Smooth muscle cell (in vitro differentiated cells): ENCODE results near the gene DLG1. TPM values are rescaled to one million over a fixed set of nuclear protein-coding genes. Genes with fewer than 3 reads are reported as not detected.

ENCODE experiments used
- DNase-seq: peaks from one replicate; lab custom pipeline; 2025; ENCODE audit not compliant: unreplicated experiment; lab: John Stamatoyannopoulos, UW
- H2AFZ ChIP-seq: fragments of 200-600 bp; sonication (generic); 2 replicates; pipeline ENCODE4 v1.6.0; 2016; ENCODE audit warnings: antibody characterized with exemption, low read depth, mild to moderate bottlenecking
- H3F3A ChIP-seq: fragments of 200-600 bp; sonication (generic); 2 replicates; pipeline ENCODE4 v1.6.0; 2017; ENCODE audit warnings: antibody characterized with exemption, low read depth
- H3K27ac ChIP-seq: fragments of 200-600 bp; sonication (generic); 2 replicates; pipeline ENCODE4 v1.5.1; 2016; ENCODE audit warnings: low read depth, mild to moderate bottlenecking
- H3K27me3 ChIP-seq: fragments of 200-600 bp; sonication (generic); 2 replicates; pipeline ENCODE4 v1.6.1; 2016; ENCODE audit warnings: low read depth, mild to moderate bottlenecking
- H3K36me3 ChIP-seq: fragments of 200-600 bp; sonication (generic); 2 replicates; pipeline ENCODE4 v1.5.1; 2016; ENCODE audit warnings: low read depth
- H3K4me1 ChIP-seq: fragments of 200-600 bp; sonication (generic); 2 replicates; pipeline ENCODE4 v1.5.1; 2016; ENCODE audit warnings: low read depth
- H3K4me2 ChIP-seq: fragments of 200-600 bp; sonication (generic); 2 replicates; pipeline ENCODE4 v1.6.0; 2016; ENCODE audit warnings: mild to moderate bottlenecking
- H3K4me3 ChIP-seq: fragments of 200-600 bp; sonication (generic); 2 replicates; pipeline ENCODE4 v1.5.1; 2016; ENCODE audit warnings: mild to moderate bottlenecking
- H3K79me2 ChIP-seq: fragments of 200-600 bp; sonication (generic); 2 replicates; pipeline ENCODE4 v1.6.0; 2016; ENCODE audit warnings: low read depth, mild to moderate bottlenecking
- H3K9ac ChIP-seq: fragments of 200-600 bp; sonication (generic); 2 replicates; pipeline ENCODE4 v1.6.0; 2016; ENCODE audit warnings: low read depth
- H3K9me3 ChIP-seq: fragments of 200-600 bp; sonication (generic); replicated peaks from 2 replicates; pipeline ENCODE4 v1.5.1; 2016; ENCODE audit warnings: low read depth
- H4K20me1 ChIP-seq: fragments of 200-600 bp; sonication (generic); 2 replicates; pipeline ENCODE4 v1.6.0; 2016; ENCODE audit warnings: low read depth
- WGBS: methylation state at CpG from one replicate; pipeline ENCODE4 v1.1.7; 2016; ENCODE audit warnings: low lambda C conversion rate; 5-methylcytosine and 5-hydroxymethylcytosine counted together
- polyA plus RNA-seq: library from polyadenylated mRNA; unstranded; fragments of >200 nt; fragmentation: Nextera tagmentation; extraction: Ambion mirVana; gene quantifications from 2 replicates; pipeline ENCODE4 v1.2.1, GENCODE V29; 2016
- total RNA-seq: library from RNA; depleted of rRNA; stranded (reverse); fragments of >200 nt; gene quantifications from 2 replicates; pipeline ENCODE4 v1.2.3, GENCODE V29; 2014
- TF ChIP-seq, protein P1 (sequence below): fragments of 200-600 bp; sonication (generic); IDR thresholded peaks from 2 replicates; pipeline ENCODE4 v1.5.1; 2017; ENCODE audit warnings: borderline replicate concordance, mild to moderate bottlenecking, antibody characterized with exemption; ENCODE audit not compliant: insufficient read depth, poor library complexity, severe bottlenecking

The DLG1 gene
- total and polyA plus RNA-seq, 2 experiments from 2014 or later: 23.5 to 69.0 TPM

GRCh38 chr3:197237897-197238296, 60.5 kb downstream of the DLG1 start:
- WGBS: 84% methylated on average over 4 of the region's 4 CpGs
- H3K27ac ChIP-seq: no peak overlapping the region
- no peaks in the 10 kb centered on the region for H3K27me3 ChIP-seq
- H4K20me1 ChIP-seq: peaks cover 67% of the 10 kb centered on the region
- DNase-seq: no peak
- peaks cover 96% of the 10 kb centered on the region for H3K79me2 ChIP-seq
- H3K9me3 ChIP-seq: peaks cover 5% of the 10 kb centered on the region
- TF ChIP-seq, protein P1, sequence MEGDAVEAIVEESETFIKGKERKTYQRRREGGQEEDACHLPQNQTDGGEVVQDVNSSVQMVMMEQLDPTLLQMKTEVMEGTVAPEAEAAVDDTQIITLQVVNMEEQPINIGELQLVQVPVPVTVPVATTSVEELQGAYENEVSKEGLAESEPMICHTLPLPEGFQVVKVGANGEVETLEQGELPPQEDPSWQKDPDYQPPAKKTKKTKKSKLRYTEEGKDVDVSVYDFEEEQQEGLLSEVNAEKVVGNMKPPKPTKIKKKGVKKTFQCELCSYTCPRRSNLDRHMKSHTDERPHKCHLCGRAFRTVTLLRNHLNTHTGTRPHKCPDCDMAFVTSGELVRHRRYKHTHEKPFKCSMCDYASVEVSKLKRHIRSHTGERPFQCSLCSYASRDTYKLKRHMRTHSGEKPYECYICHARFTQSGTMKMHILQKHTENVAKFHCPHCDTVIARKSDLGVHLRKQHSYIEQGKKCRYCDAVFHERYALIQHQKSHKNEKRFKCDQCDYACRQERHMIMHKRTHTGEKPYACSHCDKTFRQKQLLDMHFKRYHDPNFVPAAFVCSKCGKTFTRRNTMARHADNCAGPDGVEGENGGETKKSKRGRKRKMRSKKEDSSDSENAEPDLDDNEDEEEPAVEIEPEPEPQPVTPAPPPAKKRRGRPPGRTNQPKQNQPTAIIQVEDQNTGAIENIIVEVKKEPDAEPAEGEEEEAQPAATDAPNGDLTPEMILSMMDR: no peak
- H3K4me2 ChIP-seq: no peak overlapping the region
- H3F3A ChIP-seq: peaks cover 18% of the 10 kb centered on the region
- no peaks in the 10 kb centered on the region for H3K36me3 ChIP-seq
- H3K4me1 ChIP-seq: peaks cover 24% of the 10 kb centered on the region
- no peak overlapping the region for H2AFZ ChIP-seq
- no peak overlapping the region for H3K4me3 ChIP-seq
- H3K9ac ChIP-seq: no peak overlapping the region

GRCh38 chr3:197236362-197236761, 62.0 kb downstream of the DLG1 start:
- over 99% methylated on average over 4 of the region's 4 CpGs for WGBS

GRCh38 chr3:197234947-197235914, 63.2 kb downstream of the DLG1 start:
- Histone ChIP-seq H3K79me2 (peaks cover 99% of the 10 kb centered on the region), H3K4me1 (peaks cover 3% of the 10 kb centered on the region), H3K27ac (peak overlapping the region; percentile 34), H3F3A (peaks cover 12% of the 10 kb centered on the region), H3K27me3 (no peaks in the 10 kb centered on the region), H2AFZ (no peak overlapping the region), H3K9me3 (no peaks in the 10 kb centered on the region), H3K9ac (no peak overlapping the region), H4K20me1 (peaks cover 86% of the 10 kb centered on the region), H3K4me2 (peak overlapping the region; percentile 15), H3K36me3 (no peaks in the 10 kb centered on the region), H3K4me3 (no peak overlapping the region)
- no peak for DNase-seq
- 50% methylated on average over 4 of the region's 4 CpGs for WGBS
- TF ChIP-seq, protein P1: no peak

More at GRCh38 chr3:197236362-197236761, 62.0 kb downstream of the DLG1 start:
- DNase-seq: no peak
- Histone ChIP-seq H3K27me3 (no peaks in the 10 kb centered on the region), H3F3A (peaks cover 12% of the 10 kb centered on the region), H3K9ac (no peak overlapping the region), H3K27ac (no peak overlapping the region), H2AFZ (no peak overlapping the region), H3K4me3 (no peak overlapping the region), H3K9me3 (peaks cover 5% of the 10 kb centered on the region), H3K4me2 (no peak overlapping the region), H3K4me1 (peaks cover 9% of the 10 kb centered on the region), H3K79me2 (peaks cover 99% of the 10 kb centered on the region), H4K20me1 (peaks cover 80% of the 10 kb centered on the region), H3K36me3 (no peaks in the 10 kb centered on the region)
- TF ChIP-seq, protein P1: no peak
